ENCODE measurements around the gene BTD.
"Not testable (repeated sequence)": the region's sequence is repeated elsewhere in the genome, so short reads cannot be mapped to it uniquely, and the experiment has no call there.

BTD gene

DNA sequence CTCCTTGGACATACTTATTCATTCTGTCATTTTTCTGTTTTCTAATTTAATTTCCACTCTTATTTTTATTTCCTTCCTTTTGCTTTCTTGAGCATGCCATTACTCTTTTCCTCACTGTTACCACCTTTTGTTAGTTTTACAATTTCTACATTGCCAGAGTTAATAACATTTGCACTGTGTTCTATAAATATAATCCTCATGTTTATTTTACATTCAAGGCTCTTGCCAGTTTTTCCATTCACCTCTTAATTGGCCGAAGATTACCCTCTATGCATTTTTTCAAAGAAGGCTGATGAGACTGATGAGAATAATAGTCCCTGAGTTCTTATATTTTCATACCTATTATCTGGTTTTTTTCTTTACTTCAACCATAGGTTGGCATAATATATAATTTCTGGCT is 10.5 kb downstream of the BTD start:
- Histone ChIP-seq H3K4me3 (replicated peaks; ENCODE audit: insufficient read depth, low read length) (no peak overlapping the region), H3K27ac (replicated peaks) (no peak overlapping the region), H3K27me3 (ENCODE audit: insufficient read depth, poor library complexity, severe bottlenecking) (no peaks in the 10 kb centered on the region)
- DNase-seq (ENCODE audit: low read depth in 1 of 2, low spot score in 1 of 2), result no peak
- TF ChIP-seq SPI1 (IDR thresholded peaks at IDR 0.05; ENCODE audit: borderline replicate concordance, low read depth) (no peak), GABPA (IDR thresholded peaks at IDR 0.05; ENCODE audit: low read depth) (no peak), POLR2AphosphoS5 (IDR thresholded peaks at IDR 0.05; ENCODE audit: low read depth) (no peak)
- TF ChIP-seq, protein P1, sequence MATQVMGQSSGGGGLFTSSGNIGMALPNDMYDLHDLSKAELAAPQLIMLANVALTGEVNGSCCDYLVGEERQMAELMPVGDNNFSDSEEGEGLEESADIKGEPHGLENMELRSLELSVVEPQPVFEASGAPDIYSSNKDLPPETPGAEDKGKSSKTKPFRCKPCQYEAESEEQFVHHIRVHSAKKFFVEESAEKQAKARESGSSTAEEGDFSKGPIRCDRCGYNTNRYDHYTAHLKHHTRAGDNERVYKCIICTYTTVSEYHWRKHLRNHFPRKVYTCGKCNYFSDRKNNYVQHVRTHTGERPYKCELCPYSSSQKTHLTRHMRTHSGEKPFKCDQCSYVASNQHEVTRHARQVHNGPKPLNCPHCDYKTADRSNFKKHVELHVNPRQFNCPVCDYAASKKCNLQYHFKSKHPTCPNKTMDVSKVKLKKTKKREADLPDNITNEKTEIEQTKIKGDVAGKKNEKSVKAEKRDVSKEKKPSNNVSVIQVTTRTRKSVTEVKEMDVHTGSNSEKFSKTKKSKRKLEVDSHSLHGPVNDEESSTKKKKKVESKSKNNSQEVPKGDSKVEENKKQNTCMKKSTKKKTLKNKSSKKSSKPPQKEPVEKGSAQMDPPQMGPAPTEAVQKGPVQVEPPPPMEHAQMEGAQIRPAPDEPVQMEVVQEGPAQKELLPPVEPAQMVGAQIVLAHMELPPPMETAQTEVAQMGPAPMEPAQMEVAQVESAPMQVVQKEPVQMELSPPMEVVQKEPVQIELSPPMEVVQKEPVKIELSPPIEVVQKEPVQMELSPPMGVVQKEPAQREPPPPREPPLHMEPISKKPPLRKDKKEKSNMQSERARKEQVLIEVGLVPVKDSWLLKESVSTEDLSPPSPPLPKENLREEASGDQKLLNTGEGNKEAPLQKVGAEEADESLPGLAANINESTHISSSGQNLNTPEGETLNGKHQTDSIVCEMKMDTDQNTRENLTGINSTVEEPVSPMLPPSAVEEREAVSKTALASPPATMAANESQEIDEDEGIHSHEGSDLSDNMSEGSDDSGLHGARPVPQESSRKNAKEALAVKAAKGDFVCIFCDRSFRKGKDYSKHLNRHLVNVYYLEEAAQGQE (IDR thresholded peaks at IDR 0.05; ENCODE audit: insufficient replicate concordance, low read depth), result no peak
- TF ChIP-seq, protein P2, sequence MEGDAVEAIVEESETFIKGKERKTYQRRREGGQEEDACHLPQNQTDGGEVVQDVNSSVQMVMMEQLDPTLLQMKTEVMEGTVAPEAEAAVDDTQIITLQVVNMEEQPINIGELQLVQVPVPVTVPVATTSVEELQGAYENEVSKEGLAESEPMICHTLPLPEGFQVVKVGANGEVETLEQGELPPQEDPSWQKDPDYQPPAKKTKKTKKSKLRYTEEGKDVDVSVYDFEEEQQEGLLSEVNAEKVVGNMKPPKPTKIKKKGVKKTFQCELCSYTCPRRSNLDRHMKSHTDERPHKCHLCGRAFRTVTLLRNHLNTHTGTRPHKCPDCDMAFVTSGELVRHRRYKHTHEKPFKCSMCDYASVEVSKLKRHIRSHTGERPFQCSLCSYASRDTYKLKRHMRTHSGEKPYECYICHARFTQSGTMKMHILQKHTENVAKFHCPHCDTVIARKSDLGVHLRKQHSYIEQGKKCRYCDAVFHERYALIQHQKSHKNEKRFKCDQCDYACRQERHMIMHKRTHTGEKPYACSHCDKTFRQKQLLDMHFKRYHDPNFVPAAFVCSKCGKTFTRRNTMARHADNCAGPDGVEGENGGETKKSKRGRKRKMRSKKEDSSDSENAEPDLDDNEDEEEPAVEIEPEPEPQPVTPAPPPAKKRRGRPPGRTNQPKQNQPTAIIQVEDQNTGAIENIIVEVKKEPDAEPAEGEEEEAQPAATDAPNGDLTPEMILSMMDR (IDR thresholded peaks at IDR 0.05; ENCODE audit: insufficient read depth, low read length), result no peak

DNA sequence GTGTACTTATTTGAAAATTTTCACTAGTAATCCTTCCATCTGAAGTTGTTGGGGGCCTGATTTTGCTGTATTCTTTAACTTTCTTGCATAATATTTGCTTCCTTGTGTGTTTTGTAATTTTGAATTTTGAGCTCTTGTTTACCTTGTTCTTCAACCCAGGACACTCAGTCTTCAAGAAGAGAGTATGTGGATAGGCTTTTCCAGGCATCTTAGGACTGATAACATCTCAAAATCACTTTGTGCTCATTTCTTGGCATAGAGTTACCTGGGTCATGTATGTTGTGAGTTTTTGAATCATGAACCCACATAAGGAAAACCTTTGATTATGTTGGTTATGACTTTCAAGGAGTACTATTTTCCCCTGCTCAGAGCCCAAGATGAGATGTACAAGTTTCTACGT is 13.4 kb downstream of the BTD start:
- Histone ChIP-seq H3K27me3 (ENCODE audit: insufficient read depth, poor library complexity, severe bottlenecking) (no peaks in the 10 kb centered on the region), H3K27ac (replicated peaks) (no peak overlapping the region), H3K4me3 (replicated peaks; ENCODE audit: insufficient read depth, low read length) (no peak overlapping the region)
- TF ChIP-seq POLR2AphosphoS5 (IDR thresholded peaks at IDR 0.05; ENCODE audit: low read depth) (no peak), GABPA (IDR thresholded peaks at IDR 0.05; ENCODE audit: low read depth) (no peak), SPI1 (IDR thresholded peaks at IDR 0.05; ENCODE audit: borderline replicate concordance, low read depth) (no peak)
- TF ChIP-seq, protein P1 (IDR thresholded peaks at IDR 0.05; ENCODE audit: insufficient replicate concordance, low read depth), result no peak
- TF ChIP-seq, protein P2 (IDR thresholded peaks at IDR 0.05; ENCODE audit: insufficient read depth, low read length), result no peak
- no peak for DNase-seq (ENCODE audit: low read depth in 1 of 2, low spot score in 1 of 2)

DNA sequence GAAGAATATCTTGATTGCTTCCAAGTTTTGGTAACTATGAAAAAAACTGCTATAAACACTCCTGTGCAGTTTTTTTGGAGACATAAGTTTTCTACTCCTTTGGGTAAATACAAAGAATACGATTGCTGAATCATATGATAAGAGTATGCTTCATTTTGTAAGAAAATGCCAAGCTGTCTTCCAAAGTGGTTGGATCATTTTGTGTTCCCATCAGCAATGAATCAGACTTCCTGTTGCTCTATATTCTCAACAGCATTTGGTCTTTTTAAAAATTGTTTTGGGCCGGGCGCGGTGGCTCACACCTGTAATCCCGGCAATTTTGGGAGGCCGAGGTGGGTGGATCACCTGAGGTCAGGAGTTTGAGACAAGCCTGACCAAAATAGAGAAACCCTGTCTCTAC is 14.5 kb downstream of the BTD start:
- no peak for DNase-seq (ENCODE audit: low read depth in 1 of 2, low spot score in 1 of 2)
- TF ChIP-seq POLR2AphosphoS5 (IDR thresholded peaks at IDR 0.05; ENCODE audit: low read depth), result no peak
- TF ChIP-seq GABPA (IDR thresholded peaks at IDR 0.05; ENCODE audit: low read depth), result no peak
- no peak overlapping the region for H3K27ac ChIP-seq (replicated peaks)
- no peak overlapping the region for H3K4me3 ChIP-seq (replicated peaks; ENCODE audit: insufficient read depth, low read length)
- no peaks in the 10 kb centered on the region for H3K27me3 ChIP-seq (ENCODE audit: insufficient read depth, poor library complexity, severe bottlenecking)

DNA sequence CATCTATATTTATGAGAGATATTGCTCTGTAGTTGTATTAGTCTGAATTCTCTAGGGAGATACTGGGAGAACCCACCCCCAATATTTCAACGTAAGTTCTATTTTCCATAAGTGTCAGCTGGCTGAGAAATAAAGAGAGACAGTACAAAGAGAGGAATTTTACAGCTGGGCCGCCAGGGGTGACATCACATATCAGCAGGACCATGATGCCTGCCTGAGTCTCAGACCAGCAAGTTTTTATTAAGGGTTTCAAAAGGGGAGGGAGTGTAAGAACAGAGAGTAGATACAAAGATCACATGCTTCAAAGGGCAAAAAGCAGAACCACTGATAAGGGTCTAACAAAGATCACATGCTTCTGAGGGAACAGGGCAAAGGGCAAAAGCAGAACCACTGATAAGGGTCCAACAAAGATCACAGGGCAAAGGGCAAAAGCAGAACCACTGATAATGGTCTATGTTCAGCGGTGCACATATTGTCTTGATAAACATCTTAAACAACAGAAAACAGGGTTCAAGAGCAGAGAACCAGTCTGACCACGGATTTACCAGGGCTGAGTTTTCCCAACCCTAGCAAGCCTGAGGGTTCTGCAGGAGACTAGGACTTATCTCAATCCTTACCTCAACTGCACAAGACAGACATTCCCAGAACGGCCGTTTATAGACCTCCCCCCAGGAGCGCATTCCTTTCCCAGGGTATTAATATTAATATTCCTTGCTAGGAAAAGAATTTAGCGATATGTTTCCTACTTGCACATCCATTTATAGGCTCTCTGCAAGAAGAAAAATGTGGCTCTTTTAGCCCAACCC is 18.3 kb downstream of the BTD start:
- not testable (repeated sequence) for DNase-seq (ENCODE audit: low read depth in 1 of 2, low spot score in 1 of 2); H3K27me3 ChIP-seq (ENCODE audit: insufficient read depth, poor library complexity, severe bottlenecking); H3K27ac ChIP-seq (replicated peaks); H3K4me3 ChIP-seq (replicated peaks; ENCODE audit: insufficient read depth, low read length)

Data from HL-60 (cell line).